GM21360 (cell line): ENCODE data around the gene FAF1.
A peak's percentile ranks its signal among the peaks of the same experiment; 100 is the strongest.
"Not testable (repeated sequence)": the region's sequence is repeated elsewhere in the genome, so short reads cannot be mapped to it uniquely, and the experiment has no call there.

Experiments used
- ATAC-seq: cut with Tn5 transposase; IDR thresholded peaks from one replicate; pipeline ENCODE4 v1.9.1; 2021; ENCODE audit warnings: mild to moderate bottlenecking, moderate library complexity; ENCODE audit not compliant: unreplicated experiment

FAF1 gene

DNA sequence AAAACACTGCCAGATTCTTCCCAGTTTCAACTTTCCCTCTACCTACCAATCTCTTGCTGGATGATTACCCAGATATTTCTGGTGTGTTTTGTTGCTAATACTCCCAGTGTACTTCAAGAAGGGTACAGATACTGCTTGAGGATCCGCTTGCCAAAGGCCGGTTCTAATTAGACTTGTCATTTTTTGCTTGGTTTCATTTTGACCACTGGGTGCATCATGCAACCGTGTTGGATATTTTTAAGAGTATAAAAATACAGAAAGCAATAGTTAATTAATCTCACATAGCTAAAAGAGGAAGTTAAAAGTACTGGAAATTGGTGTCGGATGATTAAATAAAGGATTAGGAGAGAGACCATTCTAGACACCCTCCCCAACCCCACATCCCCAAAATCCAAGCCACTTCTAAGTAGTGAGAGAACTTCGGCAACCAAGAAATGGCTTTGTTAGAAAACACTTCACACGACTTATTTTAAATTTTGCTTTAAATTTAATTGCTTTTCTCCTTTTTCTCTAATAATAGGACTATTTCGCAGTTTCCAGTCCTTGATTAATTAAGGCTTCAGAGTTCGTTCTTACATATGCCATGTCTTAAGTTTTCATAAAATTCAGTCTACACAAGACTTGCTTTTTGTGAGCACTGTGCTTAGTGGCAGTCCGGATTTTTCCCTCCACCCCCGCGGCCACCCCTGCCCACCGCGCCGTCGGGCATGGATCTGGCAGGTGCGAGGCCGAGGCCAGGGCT is 7.5 kb upstream of the FAF1 start:
- no peak for ATAC-seq

DNA sequence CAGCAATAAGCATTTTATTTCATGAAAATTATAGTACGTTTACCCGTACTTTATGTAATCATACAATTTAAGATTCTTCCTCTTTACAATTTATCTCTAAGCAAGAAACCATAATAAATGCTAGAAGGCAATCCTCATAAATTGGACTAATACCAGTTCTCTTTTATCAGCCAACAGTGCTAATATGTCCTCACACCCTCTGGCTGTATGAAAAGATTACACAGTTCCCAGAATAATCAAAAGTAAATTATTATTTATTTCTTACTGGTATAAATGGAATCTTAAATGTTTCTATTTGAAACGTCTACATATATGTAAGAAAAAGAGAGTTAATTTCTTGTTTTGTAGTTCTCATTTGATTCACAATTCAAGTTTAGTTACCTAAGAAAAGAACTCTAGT is 6.9 kb upstream of the FAF1 start:
- no peak for ATAC-seq

DNA sequence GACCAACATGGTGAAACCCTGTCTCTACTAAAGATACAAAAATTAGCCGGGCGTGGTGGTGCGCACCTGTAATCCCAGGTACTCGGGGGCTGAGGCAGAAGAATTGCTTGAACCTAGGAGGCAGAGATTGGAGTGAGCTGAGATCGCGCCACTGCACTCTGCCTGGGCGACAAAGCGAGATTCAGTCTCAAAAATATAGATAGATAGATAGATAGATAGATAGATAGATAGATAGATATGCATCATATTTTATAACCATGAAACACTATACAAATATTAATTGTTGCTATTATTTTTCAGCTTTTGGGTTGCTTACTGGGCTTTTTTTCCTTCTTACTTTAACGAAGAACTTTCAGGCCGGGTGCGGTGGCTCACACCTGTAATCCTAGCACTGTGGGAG is 4.8 kb upstream of the FAF1 start:
- ATAC-seq: no peak

DNA sequence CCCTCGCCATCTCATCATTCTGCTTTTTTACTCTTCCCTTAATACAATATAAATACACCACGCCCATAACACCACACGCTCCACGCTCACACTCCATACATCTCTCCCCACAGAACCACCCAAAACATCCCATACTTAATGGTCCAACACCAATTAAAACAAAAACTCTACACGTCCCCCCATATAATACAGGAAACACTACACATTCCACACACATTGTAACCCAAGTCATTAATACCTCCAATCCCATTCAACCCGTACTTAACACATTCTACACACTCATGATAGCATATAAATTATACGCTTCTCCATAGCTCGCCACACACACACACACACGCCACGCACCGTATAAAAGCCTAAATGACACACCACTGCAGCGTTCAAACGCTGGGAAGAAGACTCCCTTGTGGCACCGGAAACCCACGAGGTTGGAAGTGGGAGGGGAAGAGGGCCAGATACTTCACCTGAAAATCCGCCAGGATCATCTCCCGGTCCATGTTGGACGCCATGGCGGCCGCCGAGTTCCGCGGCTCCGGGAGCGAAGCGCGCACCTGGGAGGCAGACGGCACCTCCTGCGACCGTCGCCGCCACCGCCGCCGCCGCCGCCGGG is 659 bp downstream of the FAF1 start:
- peak; percentile 10 for ATAC-seq

DNA sequence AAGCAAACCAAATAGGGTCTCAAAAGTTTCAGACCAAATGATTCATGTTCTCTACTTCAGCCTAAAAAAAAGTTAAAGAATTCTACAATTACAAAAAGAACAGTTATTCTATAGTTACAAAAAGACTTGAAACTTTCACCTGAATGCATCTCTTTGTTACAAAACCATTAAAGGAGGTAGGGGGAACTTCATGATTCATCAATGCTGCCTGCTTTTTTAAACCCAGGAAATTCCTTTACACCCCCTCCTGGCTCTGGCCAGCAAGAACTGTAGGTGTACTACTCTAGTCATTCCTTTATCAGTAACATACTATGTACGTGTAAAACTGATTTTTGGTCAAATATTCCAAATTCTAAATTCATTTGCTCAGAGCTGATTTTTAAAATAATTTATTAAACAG is 5.0 kb downstream of the FAF1 start:
- ATAC-seq: no peak

DNA sequence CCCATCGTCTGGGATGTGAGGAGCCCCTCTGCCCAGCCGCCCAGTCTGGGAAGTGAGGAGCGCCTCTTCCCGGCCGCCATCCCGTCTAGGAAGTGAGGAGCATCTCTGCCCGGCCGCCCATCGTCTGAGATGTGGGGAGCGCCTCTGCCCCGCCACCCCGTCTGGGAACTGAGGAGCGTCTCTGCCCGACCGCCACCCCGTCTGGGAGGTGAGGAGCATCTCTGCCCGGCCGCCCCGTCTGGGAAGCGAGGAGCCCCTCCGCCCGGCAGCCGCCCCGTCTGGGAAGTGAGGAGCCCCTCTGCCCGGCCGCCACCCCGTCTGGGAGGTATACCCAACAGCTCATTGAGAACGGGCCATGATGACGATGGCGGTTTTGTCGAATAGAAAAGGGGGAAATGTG is 7.5 kb downstream of the FAF1 start:
- ATAC-seq: not testable (repeated sequence)

DNA sequence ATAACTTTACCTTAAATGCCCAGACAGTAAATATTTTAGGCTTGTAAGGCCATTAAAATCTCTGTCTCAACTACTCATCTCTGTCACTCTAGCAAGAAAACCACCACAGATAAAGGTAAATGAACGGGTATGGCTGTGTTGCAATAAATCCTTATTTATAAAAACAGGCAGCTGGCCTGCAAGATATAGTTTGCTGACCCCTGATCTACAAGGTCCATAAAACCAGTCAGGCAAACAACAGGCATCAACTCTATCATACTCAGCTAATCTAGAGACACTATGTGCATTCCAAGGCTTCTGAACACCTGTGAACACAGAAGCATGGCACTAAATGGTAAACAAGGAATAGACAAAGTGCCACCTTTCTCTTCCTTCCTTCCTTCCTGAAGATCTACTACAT is 9.7 kb downstream of the FAF1 start:
- ATAC-seq: no peak

DNA sequence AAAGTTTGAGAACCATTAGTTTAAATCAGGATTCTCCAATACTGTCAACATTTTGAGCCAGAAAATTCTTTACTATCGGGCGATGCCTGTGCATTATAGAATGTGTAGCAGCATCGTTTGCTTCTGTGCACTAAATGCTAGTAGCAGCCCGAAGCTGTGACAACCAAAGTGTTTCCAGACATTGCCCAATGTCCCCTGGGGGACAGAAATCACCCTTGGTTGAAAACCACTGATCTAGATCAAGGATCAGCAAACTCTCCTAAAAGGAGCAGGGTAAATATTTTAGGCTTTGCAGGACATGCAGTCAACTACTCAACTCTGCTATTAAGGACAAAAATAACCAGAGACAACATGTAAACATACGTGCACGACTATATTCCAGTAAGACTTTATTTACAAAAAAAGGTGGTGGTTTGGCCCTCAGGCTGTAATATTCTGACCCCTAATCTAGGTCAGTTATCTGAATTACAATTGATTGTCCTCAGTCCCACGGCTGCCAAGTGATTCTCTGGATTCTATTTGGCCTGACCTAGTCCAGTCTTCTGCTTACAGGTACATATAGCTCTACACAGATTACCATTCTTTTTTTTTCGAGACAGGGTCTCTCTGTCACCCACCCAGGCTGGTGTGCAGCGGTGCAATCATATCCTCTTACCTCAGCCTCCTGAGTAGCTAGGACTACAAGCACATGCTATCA is 10.6 kb downstream of the FAF1 start:
- no peak for ATAC-seq

DNA sequence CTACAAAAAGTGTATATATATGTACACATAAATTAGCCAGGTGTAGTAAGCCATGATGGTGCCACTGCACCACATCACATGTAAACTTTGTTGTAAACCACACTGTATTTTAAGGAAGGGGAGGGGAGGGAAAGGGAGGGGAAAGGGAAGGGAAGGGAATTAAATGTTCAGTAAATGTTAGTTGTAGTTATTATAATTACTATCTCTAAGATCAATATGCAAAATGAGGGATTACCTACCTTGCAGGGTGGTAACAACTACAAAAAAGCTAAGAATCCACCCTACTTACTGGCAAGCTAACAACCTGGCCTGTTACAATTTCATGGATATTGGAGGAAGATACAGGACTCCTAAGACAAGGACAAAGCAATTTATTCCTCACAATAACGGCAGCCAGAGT is 17.7 kb downstream of the FAF1 start:
- ATAC-seq: no peak

DNA sequence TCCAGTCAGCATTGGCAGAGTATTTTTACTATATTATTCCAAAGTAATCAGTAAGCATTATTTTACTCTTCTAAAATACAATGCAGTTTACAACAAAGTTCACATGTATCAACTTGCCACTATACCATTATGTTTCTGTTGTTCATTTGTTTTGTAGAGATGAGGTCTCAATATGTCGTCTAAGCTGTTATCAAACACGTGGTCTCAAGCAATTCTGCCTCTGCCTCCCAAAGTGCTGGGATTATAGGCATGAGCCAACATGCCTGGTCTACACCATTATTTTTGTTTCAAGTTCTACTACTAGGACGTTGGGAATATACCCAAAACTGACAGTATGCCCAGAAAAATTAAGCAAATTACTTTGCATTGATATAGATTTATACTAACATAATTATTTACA is 19.8 kb downstream of the FAF1 start:
- ATAC-seq: no peak

DNA sequence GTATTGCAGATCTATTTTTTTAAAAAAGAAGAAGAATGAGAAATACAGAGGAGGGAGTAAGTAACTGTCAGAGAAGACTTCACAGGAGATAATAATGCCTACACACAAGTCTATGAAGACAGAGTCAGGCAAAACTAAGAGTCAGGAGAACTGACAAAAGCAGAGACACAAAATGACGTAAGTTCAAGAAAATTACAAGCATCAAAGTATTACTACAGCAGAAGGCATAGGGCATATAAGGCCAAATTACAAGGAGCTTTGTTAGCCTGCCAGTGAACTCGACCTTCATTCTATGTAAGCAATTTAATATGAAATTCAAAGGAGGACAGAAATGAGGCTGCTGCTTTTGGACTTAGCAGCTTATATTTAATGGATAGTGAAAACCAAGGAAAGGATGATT is 23.7 kb downstream of the FAF1 start:
- ATAC-seq: no peak

DNA sequence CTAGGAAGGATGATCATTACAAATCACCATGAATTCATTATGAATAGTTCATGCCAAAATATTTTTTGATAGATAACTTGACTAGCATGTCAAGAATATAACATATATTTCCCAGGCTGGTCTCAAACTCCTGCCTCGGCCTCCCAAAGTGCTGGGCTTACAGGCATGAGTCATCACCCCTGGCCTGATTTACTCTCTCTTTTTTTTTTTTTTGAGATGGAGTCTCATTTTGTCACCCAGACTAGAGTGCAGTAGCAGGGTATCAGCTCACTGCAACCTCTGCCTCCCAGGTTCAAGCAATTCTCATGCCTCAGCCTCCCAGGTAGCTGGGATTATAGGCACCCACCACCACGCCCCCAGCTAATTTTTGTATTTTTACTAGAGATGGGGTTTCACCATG is 24.8 kb downstream of the FAF1 start:
- not testable (repeated sequence) for ATAC-seq

DNA sequence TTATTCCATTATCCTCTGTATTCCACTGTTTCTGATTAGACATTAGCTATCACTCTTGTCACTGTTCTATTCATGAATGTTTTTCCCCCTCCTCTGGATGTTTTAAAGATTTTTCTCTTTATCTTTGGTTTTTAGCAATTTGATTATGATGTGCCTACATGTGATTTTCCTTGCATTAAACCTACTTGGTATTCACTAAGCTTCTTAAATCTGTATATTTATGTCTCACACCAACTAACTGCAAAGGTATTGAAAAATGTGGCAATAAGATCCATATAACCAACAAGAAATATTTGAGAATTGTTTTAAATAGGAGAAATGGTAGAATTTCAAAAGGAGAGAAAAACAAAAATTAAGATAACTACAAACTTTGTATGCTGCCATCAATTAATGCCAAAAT is 25.2 kb downstream of the FAF1 start:
- ATAC-seq: no peak

DNA sequence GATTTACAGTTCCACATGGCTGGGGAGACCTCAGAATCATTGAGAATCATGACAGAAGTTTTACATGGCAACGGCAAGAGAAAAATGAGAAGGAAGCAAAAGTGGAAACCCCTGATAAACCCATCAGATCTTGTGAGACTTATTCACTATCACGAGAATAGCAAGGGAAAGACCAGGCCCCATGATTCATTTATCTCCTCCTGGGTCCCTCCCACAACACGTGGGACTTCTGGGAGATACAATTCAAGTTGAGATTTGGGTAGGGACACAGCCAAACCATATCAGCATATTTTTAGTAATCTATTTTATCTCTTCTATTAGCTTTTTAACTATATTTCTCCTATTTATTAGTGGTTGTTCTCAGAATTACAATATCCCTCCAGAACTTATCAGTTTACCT is 26.3 kb downstream of the FAF1 start:
- ATAC-seq: not testable (repeated sequence)

DNA sequence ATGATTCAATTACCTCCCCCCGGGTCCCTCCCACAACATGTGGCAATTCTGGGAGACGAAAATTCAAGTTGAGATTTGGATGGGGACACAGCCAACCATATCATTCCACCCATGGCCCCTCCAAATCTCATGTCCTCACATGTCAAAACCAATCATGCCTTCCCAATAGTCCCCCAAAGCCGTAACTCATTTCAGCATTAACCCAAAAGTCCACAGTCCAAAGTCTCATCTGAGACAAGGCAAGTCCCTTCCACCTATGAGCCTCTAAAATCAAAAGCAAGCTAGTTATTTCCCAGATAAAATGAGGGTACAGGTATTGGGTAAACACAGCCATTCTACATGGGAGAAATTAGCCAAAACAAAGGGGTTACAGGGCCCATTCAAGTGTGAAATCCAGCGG is 28.0 kb downstream of the FAF1 start:
- ATAC-seq: not testable (repeated sequence)

DNA sequence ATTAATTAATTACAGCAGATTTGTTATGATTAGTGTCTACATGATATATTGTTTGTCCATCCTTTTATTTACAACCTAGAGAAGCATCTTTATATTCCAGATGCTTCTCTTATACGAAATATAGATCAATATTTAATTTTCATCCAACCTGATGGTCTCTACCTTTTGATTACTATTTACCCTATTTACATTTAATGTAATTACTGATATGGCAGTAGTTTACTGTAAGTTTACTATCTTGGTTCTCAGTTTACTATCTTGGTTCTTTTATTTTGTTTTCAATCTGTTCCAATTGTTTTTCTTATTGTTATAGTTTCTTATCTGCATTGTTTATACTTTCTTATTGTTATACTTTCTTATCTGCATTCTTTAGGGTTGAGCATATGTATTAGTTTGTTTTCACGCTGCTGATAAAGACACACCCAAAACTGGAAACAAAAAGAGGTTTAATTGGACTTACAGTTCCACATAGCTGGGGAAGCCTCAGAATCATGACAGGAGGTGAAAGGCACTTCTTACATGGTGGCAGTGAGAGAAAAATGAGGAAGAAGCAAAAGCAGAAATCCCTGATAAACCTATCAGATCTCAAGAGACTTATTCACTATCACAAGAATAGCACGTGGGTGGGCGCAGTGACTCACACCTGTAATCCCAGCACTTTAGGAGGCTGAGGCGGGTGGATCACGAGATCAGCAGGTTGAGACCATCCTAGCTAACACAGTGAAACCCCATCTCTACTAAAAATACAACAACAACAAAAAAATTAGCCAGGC is 28.9 kb downstream of the FAF1 start:
- peak; percentile 47 for ATAC-seq

DNA sequence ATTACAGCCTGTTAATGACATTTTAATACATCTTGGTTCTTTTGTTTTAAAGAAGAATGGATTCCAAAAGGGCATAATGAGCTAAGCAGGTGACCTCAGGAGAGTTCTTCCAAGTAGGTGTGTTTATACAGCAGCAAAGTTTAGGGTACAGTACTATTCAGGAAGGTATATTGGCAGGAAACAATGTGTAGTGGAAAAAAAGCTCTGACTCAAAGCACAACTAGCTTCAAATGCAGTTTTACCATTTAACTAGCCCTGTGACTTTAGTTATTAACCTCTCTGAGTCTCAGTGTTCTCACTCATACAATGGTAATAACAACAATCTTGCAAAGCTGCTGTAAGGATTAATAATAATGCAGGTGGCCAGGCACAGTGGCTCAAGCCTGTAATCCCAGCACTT is 29.9 kb downstream of the FAF1 start:
- no peak for ATAC-seq

DNA sequence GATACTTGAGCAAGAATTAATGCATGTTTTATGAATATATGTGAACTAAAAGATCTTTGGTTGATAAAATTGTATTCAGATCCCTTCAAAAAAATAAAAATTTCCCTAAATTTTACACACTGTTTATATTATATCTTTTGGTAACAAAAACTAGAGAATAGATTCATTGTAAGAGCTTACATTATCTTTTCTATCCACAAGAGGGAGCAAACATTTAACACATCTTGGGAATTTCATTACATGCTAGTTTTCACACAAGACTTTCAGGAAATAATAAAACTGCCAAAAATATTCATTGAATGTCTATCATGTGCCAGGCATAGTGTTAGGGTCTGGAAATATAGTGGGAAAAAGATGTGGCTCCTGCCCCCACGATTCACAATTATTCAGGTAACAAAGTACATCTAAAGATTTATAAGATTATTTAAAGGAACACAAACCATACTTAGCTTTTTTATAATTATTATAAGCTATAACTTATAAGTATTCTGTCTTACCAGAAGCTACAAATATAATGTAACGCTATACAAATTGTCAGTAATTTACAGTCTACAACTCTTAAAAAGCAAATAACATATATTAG is 30.6 kb downstream of the FAF1 start:
- ATAC-seq: no peak

DNA sequence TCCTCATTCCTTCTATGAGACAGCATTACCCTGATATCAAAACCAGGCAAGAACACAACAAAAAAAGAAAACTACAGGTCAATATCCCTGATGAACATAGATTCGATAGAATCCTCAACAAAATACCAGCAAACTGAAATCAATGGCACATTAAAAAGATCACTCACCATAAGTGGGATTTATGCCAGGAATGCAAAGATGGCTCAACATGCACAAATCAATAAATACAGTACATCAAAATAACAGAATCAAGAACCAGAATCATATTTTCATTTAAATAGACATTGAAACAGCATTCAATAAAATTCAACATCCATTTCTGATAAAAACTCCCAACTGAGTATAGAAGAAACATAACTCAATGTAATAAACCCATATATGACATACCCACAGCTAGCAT is 36.5 kb downstream of the FAF1 start:
- no peak for ATAC-seq

DNA sequence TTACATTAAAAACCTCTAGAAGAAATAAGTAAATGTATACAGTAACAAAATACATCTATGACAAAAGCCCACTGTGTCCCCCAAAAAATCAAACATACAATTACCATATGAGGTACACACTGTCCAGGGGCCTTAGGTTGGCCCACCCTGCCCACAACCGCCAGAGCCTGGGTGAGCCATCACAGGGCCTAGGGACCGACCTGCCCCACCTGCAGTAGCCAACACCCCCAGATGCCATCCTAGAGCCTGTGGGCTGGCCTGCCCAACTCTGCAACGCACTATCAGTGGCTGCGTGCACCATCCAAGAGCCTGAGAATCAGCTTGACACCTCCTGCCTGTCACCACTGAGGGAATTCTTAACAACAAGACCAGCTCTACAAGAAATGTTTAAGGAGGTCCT is 39.0 kb downstream of the FAF1 start:
- ATAC-seq: no peak

DNA sequence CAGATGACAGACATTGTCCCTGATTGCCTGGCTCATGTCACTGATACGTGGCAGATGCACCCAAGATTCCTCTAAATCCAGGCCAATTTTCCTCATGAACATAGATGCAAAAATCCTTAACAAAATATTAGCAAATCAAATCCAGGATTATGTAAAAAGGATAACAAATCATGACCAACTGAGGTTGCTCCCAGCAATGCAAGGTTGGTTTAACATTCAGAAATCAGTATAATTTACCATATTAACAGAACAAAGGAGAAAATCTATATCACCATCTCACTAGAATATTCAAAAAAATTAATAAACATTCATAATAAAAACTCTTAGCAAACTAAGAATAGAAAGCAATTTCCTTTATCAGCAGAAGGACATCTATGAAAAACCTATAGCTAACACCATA is 39.7 kb downstream of the FAF1 start:
- no peak for ATAC-seq
